ENCODE measurements around the gene PCSK6.

- TF ChIP-seq CTCF (IDR thresholded peaks at IDR 0.05; ENCODE audit: borderline replicate concordance, extremely low read depth, low read length, poor library complexity, severe bottlenecking), result no peak
- TF ChIP-seq EZH2 (IDR thresholded peaks at IDR 0.05; ENCODE audit: borderline replicate concordance, low read depth, low read length, severe bottlenecking), result no peak
Observed at GRCh38 chr15:101526890-101527289, 37.4 kb upstream of the PCSK6 start.
